HG03342 (cell line): ENCODE results near the gene RPH3AL.

Experiments used
- ATAC-seq: cut with Tn5 transposase; IDR thresholded peaks from one replicate; pipeline ENCODE4 v1.9.1; 2021; ENCODE audit warnings: mild to moderate bottlenecking, moderate library complexity; ENCODE audit not compliant: unreplicated experiment

Gene RPH3AL

DNA sequence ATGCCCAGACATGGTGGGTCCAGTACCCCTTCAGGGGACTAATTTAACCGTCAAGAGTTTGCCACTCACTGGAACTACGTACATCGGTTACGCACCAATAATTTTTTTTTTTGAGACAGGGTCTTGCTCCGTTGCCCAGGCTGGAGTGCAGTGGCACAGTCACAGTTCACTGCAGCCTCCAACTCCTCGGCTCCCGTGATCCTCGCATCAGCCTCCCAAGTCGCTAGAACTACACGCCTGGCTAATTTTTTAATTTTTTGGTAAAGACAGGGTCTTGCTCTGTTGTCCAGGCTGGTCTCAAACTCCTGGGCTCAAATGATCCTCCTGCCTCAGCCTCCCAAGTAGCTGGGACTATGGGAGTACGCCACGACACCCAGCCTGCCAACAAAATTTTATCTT, 15.6 kb downstream of the RPH3AL start:
- ATAC-seq, result no peak

DNA sequence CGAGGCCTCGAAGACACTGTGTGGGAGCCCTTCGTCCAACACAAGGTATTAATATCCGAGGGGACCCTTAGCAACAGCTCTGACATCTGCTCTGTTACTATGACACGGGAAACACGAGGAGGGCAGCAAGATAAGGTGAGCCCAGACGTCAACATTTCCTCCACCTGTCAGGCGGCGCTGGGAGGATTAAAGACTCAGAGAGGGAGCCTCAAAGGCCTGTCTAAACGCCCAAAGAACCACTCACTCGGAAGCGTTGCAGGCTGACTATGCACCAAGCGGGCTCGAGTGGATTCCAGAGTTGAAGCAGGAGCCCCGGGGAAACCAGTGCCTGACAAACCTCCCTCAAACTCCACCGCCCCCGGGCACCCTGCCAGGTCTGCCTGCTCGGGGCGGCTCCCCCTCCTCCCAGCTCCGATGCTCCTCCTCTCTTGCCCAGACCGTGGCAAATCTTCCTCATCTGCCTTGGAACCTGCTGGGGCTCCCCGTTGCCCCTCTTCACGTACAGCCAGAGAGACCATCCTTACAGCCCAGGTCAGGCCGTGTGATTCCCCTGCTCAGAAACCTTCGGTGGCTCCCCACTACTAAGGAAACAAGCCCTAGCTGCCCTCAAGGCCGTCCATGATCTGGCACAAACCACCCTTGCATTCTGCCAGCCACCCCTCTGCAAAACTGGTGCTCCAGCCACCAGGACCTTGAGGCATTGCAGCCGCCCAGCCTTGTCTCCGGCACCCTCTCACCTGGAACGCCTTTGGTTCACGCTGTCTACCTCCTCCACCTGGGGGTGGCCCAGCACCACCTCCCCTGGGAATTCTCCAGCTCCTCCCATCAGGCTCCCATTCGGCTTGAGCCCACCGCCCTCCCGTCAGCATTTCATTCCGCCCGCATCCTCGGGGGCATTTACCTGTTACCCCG, 16.2 kb downstream of the RPH3AL start:
- ATAC-seq, result no peak

DNA sequence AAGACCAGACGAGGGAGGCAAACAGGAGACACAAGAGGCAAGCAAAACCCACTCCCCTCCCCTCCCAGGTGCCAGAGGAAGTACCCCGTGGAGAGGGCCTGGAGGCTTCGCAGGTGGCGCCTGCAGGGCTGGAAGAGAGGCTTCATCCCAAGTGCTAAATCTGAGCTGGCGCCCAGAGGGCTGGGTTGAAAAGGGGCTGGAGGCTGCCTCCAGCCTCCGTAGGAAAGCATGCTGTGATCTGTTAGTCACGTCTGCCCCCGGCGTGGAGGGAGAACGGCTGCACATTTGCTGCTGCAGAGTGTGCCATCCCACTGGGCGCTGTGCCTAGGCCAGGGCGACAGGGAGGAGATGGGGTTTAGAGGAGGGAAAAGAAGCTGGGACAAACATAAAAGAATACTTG, 16.9 kb downstream of the RPH3AL start:
- no peak for ATAC-seq

DNA sequence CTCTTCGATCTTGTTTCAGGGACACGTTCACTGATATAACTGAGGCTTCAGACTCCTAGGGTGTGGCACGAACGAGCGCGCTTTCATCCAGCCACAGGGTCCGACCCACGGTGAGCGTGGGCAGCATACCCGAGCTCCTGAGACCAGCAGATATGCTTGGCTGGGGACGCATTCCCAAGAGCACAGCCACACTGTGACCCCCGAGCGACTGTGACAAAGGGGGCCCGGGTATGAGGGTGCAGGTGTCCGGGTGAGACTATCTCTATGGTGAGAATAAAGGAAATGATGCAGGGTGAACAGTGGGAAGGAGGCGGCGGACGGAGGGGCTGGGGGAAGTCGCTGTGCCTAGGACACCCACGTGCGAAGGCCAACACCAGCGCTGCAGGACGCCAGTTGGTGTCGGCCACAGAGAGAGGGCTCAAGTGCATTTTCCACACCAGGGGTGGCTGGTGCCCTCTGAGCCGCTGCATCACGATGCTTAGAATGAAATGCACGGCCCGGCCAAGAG, 17.6 kb downstream of the RPH3AL start:
- ATAC-seq, result no peak

DNA sequence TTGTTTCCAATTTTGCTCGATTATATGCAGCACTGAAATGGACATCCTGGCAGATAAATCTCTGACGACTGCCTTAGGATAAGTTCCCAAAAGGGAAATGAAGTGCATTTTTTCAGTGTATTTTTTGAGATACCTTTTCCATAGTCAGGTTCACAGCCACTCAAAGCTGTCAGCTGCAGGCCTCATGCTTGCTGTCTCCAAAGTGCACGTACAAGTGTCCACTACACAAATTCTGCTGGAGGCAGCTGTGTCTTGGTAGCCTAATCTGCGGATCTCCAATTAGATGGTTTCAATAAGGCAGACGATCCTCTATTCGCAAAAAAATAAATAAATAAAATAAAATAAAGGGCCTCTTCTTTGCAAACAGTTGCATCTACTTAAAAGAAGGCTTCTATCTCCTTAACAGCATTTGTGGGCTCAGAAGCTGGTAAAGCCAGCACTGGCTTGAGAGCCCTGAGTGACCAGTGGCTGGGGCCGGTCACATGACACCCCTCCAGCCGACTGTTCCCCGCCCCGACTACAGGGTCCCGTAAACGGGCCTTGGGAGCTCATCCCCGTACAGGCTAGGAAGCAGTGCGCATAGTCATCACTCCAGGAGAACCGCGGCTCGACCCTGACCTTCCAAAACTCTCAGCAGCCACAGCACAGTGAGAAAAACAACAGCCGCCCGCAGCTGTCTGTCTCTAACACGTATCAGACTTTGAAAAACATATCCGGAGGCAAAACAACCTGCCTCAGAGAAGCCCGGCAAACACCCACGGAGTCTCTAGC, 18.8 kb downstream of the RPH3AL start:
- ATAC-seq, result no peak

DNA sequence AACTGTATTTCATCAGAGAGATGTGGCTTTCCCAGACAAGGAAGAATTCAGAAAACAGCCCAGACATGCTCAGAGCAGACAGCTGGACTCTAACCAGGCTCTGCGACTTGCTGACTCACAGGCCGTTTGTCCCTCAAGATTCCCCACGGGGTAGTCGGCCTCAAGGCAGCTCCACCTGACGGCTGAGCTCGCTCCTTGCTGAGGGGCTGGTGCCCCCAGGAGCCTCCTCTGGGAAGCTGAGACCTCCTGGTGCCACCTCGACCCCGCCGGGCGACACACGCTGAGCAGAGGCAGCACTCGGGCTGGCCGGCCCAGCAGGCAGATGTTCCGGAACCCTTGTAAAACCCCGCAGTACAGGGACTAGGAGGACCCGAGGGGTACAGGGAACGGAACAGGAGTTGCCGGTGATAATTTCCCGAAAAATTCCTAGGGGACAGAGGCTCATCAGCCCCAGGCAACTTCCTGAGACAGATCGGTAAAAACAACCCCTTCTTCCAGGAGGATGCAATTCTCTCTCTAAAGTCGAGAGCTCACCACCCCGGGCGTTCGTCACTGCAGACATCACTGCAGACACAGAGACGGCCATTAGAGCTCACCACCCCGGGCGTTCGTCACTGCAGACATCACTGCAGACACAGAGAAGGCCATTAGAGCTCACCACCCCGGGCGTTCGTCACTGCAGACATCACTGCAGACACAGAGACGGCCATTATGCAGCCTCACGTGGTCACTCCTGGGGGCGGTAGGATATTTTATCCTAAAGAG, 19.9 kb downstream of the RPH3AL start:
- ATAC-seq, result no peak

DNA sequence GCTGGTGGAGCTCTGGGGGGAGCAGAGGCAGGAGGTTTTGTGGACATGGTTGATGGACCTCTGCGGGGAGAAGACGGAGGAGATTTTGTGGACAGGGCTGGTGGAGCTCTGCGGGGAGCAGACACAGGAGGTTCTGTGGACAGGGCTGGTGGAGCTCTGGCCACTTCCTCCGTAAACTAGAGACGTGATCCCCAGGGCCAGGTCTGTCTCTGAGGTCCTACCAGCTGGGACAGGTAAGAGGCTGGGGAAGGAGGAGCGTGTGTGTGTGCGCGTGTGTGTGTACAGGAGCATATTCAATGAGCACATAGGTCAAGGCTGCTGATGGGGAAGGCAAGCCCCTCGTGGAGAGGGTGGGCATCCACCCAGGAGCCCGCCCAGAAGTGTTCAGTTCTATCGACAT, 20.6 kb downstream of the RPH3AL start:
- ATAC-seq, result no peak

DNA sequence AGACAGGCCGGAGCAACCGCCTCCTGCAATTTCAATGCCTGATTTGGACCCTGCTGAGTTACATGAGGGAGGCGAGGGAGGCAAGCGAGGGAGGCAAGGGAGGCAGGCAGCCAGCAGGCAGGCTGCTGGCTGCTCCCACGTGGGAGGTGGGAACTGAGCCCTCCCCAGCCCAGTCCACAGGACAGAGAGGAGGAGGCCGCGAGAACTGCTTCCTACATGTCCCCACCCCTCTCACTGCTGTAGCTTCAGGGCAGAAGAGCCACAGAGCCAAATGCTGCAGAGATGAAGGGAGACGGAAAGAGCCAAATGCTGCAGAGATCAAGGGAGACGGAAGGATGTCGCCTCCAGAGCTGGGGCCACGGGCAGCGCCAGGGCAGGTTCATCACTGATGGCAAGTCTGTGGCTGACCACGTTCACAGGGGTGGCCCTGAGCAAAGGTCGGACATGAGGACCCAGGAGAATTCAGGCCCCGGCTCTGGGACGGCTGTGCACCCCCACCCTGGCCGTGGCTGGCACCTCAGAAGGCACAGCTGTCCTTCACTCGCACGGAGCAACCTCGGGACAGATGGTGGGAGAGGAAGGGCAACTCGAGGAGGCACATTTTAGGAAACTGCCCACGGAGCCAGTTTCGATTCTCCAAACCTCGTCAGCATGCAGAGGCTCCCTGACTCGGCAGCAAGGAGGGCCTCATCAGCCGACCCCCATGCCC, 21.5 kb downstream of the RPH3AL start:
- ATAC-seq, result no peak

DNA sequence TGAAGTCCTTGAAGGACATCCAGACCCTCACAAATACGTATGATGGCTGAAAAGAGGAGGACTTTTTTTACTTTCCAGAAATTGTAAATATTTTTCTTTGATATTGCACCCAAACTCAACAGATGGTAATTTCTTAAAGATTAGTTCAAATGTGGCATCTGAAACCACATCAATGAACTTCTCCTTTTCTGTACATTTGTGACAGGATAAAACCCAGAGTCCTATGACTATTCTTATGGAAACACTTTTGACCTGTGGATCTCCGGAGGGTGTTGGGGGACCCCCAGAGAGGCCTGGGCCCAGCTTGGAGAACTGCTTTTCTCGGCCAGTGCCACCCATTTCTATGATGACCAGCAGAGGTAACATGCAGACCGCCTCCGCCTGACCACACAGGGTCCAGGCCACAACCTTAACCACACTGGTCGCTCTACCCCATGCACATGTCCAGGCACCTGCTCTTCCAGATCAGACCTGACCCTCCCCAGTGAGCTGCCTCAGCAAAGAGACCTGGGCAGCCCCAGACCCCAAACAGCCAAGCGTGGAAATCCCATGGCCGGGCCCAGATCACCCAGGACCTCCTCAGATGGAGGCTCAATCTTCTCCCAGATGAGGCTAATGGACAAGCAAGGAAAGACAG, 22.7 kb downstream of the RPH3AL start:
- ATAC-seq, result no peak

DNA sequence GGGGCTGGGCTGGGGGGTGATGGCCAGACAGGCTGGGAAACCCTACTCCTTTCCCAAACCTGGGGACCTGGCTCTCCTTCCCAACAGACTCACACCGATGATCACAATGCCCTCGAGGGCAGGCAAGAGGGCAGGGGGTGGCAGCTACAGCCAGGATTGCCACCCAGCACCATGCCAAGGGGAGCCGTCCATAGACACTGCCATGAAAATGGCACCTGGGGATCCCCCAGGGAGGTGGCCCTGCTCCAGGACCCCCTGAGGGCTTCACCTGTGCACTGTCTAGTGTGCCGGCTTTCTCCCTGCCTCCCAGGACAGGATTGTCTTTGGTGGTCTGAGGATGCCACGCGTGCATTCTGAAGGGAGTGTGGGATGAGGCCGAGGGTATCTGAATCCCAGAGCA, 24.6 kb downstream of the RPH3AL start:
- no peak for ATAC-seq

DNA sequence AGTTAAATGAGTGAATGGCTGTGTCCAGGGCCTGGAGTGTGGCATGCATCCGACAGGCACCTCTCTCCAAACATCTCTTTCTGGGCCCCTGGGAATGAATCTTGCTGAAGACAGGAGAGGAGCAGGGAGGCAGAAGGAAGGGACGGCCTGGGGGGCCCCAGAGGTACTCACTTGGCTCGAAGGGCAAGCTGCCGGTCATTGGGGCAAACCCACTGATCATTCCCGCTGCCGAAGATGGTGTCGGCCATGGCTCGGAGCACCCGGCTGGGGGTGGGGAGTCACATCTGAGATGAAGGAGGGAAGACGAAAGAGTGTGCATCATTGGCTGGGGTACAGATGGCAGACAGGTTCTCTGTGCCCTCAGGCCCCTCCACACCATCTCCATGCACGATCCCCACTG, 25.3 kb downstream of the RPH3AL start:
- no peak for ATAC-seq

DNA sequence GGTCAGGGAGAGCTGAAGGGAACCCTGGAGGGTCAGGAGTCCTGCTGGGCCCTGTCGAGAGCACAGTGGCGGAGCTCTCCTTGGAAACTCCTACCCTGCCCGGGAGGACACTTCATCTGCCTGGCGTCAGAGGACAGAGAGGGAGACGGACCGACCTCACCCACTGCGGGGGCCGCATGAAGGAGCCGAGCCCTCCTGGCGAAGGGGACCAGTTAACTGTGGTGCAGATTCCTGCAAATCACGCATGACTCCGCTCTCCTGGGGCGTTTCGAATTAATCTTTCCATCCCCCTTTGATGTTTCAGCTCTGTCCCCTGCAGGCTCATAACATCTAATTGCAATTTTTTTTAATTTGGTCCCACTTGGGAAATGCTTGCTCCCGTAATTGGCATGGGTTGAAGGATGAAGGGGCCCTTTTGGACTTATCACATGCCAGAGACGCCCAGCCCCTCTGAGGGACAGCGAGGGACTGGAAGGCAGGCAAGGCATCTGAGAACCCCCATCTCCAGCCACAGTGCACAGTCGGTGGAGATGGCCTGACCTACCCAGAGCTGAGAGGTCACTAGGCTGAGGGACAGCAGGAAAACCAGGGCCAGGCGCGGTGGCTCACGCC, 26.5 kb downstream of the RPH3AL start:
- ATAC-seq, result no peak

DNA sequence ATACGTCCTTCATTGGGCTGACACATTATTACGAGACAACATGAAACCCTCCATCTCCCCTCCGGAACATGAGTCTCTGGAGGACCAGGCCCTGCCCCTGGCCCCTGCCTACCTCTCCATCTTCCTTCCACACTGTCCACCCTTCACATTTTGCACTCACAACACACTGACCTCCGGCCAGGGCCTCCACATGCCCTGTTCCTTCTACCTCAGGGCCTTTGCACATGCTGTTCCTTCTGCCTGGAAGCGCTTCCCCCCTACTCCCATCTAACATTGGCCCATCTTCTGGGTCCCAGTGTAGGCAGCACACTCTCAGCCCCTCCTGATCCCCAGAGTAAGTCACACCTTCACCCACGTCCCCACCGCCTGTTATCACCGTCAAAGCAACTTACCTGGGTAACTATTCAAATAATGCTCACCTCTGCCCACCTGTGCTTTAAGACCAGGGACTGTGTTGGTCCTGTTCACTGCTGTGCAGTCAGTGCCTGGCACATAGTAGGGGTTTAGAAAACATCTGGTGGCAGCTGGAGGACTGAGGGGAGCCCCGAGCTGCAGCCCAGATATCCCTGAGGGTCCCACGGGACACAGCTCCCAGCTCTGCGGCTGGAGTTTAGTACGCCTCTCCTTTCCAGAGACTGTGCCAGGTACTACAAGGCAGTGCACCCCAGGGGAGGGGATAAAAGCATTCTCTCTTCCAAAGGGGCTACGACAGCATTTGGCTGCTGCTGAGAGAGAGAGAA, 27.2 kb downstream of the RPH3AL start:
- ATAC-seq, result no peak

DNA sequence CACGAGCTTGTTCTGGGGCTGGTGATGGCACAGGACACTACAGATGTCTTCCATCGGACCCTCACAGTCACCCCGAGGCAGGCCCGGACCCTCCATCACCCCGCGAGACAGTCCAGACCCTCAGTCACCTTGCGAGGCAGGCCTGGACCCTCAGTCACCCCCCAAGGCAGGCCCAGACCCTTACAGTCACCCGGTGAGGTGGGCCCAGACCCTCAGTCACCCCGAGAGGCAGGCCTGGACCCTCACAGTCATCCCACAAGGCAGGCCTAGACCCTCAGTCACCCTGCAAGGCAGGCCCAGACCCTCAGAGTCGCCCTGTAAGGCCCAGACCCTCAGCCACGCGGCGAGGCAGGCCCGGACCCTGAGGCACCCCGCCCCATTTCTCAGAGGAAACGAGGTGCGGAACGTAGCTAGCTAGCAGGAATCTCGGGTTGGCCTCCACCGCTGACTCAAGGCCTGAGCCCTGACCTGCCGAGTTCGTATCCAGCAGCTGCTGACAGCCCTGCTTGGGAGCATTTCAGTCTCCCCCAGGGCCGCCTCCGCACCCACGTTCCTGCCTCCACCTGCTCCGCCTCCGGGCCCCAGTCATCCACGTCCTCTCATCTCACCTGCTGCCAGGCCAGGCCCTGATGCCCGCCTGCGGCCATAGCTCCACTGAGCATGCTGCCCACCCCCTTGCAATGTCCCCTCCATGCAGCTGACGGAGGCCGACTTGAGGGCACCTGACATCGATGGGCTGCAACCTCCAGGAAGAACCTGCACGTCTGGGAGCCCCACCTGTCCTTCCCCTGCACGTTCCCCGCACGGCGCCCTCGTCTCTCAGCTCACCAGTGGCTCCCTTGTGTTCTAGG, 28.7 kb downstream of the RPH3AL start:
- ATAC-seq, result no peak

DNA sequence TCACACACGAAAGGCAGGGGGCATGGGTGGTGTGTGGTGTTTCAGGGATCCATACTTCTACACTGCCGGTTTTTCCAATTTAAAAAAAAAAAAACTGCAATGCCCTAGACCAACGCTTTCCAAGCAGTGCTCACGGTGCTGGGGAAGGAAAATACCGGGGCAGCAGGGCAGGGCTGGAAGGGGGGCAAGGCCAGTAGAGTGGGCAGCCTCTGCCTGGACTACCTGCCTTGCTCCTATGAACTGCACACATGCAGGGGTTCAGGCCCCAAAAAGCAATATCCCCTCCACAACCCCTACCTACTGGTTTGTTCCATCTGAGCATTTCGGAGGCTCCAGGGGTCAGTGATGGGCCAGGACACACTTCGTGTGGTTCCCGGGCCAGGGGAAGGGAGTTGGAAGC, 29.4 kb downstream of the RPH3AL start:
- ATAC-seq, result no peak

DNA sequence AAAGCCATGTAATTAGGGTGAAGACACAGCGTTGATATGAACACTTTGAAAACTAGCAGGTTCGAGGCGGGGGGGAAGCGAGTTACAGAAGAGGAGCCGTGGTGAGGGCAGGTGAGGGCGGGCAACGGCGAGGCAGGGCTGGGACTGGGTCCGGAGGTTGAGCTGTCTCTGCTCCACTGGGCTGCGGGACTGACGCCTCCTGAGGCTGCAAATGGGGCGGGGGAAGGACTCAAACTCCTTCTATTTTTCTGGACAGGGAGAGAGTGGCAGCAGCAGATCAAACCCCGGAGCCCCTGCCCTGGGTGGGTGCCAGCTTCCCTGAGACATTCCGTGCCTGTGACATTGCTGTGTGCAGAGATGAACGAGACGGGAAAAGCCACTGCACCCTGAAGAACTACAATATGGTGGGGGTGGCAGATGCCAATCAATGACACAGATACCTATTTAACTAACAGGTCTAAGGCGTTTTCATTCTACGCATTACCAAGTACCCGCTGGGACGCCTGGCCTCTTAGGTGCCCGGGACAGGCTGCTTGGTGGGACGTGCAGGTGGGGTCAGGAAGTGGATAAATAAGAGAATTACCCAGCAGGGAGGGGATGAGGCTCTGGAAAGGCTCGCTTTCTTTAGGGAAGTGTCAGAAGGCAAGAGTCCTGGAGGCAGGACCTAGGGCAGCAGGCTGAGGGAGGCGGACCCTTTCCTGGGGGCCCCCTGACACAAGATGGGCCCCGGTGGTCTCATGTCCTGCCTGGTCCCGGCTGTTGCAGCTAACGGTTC, 30.4 kb downstream of the RPH3AL start:
- no peak for ATAC-seq

DNA sequence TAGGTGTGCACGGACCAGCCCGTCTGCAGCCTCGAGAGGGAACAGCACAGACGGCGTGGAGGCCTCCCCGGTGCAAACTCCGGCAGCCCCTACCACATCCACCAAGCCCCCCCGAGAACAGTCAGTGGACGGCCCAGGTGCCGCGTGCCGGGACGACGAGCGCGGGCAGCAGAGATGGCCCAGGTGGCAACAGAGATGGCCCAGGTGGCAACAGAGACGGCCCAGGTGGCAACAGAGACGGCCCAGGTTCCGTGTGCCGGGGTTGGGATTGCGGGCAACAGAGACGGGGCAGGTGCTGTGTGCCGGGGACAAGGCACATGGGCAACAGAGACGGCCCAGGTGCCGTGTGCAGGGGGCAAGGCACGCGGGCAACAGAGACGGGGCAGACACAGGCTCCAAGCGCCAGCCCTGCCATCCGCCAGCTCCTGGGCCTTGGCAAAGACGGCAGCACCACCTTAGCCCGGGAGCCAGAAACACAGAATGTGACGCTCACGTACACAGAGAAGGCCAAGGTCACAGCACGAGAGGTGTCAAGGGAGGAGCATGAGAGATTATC, 31.1 kb downstream of the RPH3AL start:
- ATAC-seq, result no peak
